Upper lobe of right lung (tissue), 1 donor: ENCODE measurements around the gene TADA1. TPM values are rescaled to one million over a fixed set of nuclear protein-coding genes. Genes with fewer than 3 reads are reported as not detected.

Experiments
- ATAC-seq: fragments of 200-7000 bp; cut with Tn5 transposase; one replicate; pipeline ENCODE4 v1.9.1; 2020; ENCODE audit warnings: mild to moderate bottlenecking, moderate library complexity
- DNase-seq: peaks from one replicate; pipeline ENCODE4 v3.0.0-alpha.2; 2020
- H3K27ac ChIP-seq: fragments of 200-600 bp; one replicate; pipeline ENCODE4 v1.8.0; 2022
- H3K27me3 ChIP-seq: fragments of 200-600 bp; one replicate; pipeline ENCODE4 v1.8.0; 2022; ENCODE audit warnings: mild to moderate bottlenecking
- H3K36me3 ChIP-seq: fragments of 200-600 bp; one replicate; pipeline ENCODE4 v1.8.0; 2022
- H3K4me1 ChIP-seq: fragments of 200-600 bp; one replicate; pipeline ENCODE4 v1.8.0; 2022
- H3K4me3 ChIP-seq: fragments of 200-600 bp; one replicate; pipeline ENCODE4 v1.8.0; 2022; ENCODE audit warnings: mild to moderate bottlenecking
- H3K9me3 ChIP-seq: fragments of 200-600 bp; one replicate; pipeline ENCODE4 v1.8.0; 2022
- CTCF ChIP-seq: fragments of 200-600 bp; IDR thresholded peaks from one replicate; pipeline ENCODE4 v1.8.0; 2022; ENCODE audit warnings: antibody characterized with exemption
- intact Hi-C: fragments of 100-400 bp; cut with DNase I; formaldehyde crosslinking; loops from one replicate; pipeline ENCODE4 v1.11.0; 2022
- total RNA-seq: library from RNA; stranded (reverse); fragmentation: NEBNext Ultra II Directional; extraction: Animal tissue kit (Norgen Biotek cat#: 25700); gene quantifications from one replicate; pipeline ENCODE4 v1.2.1, GENCODE V29; 2021
- donor health status: DM: no; HTN: yes; CAD: no; lungs with severe emphysema.

Gene TADA1
- total RNA-seq, 1 donor from 2014 or later: 9.5 TPM

DNA sequence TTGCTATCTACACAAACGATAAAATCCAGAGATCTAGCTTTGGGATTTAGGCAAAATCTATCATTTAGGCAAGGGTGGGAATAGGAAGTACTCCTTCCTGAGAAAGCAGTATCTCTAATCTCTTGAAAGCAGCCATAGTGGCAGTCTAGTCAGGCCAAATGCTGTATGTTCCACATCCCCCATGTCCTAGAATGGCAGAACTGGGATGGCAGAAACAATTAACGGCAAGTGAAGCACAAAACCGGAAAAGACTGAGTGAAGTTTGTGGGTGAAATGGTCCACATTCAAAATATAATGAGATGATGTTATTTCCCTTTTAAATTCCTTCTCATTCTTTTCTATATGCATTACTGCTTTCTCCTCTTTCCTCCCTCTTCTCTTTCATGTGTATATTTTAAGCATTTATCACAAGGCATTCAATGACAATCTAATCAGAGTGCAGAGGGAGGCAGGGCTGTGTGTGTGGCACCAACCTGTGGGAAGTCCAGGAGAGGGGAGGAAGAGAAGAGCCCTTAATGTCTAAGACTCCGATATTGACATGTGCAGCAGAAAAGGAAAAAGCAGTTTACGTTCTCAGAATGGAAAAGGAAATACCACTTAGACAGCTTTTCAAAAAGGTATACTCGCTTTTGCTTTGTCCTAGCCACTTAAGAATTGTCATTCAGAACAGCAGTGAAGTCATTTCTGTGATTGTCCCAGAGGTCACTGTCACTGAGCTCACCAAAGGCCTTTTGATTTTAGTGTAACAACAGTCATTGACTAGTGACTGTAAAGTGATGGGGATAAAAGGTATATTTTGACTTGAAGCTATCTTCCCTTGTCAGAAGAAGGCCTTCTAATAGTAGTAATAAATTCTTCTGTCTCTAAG is 42.3 kb upstream of the TADA1 start:
- DNase-seq: no peak
- Histone ChIP-seq H3K4me1 (no peaks in the 10 kb centered on the region), H3K27me3 (peaks cover 27% of the 10 kb centered on the region), H3K27ac (no peak overlapping the region), H3K9me3 (no peaks in the 10 kb centered on the region), H3K4me3 (no peak overlapping the region), H3K36me3 (no peaks in the 10 kb centered on the region)
- no peak for ATAC-seq
- TF ChIP-seq CTCF: no peak
- intact Hi-C loops: no loop called here

- peaks cover 12% of the 10 kb centered on the region for H3K27me3 ChIP-seq
- intact Hi-C loops: no loop called here
- no peak for TF ChIP-seq CTCF
- H3K27ac ChIP-seq: no peak overlapping the region
- H3K4me1 ChIP-seq: no peaks in the 10 kb centered on the region
- DNase-seq: no peak
- no peaks in the 10 kb centered on the region for H3K9me3 ChIP-seq
- no peak overlapping the region for H3K4me3 ChIP-seq
- no peaks in the 10 kb centered on the region for H3K36me3 ChIP-seq
- ATAC-seq: no peak
These were observed 39.9 kb upstream of the TADA1 start for GRCh38 chr1:166915941-166916340.

DNA sequence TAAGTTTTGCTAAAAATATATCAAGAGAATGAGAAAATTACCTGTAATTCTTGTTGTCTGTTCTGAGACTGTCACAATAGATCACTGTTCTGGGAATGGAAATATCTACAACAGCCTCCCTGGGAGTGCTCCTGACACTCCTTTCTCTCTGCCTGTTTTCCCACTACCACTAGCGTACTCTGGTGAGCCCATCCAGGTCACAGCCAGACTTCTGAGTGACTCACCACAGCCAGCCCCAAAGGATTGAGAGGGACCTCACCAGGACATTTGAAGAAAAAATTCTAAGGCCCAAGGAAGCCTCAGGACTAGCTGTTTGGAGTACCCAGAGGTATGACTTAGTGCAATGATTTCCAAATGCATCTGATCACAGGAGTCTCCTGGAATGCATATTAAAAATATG is 39.0 kb upstream of the TADA1 start:
- ATAC-seq (no peak), DNase-seq (no peak)
- intact Hi-C loops: no loop called here
- Histone ChIP-seq H3K4me3 (no peak overlapping the region), H3K27me3 (peaks cover 4% of the 10 kb centered on the region), H3K36me3 (no peaks in the 10 kb centered on the region), H3K27ac (no peak overlapping the region), H3K9me3 (no peaks in the 10 kb centered on the region), H3K4me1 (no peaks in the 10 kb centered on the region)
- no peak for TF ChIP-seq CTCF

DNA sequence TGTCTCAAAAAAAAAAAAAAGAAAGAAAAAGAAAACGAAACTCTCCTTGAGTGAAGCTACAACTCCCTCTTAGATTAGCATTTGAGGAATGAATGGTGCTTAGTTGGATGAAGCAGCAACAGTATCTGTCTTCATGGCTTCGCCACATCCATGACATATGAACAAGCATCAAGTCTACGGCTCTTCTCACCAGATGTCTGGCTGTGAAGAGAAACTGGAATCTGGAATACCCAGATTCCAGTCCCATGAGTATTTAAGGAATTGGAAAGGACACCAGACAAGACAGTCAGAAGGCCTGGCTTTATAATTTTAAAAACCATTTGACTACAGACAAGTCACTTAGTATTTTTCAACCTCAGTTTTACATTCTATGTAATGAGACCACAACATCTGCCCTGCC is 38.0 kb upstream of the TADA1 start:
- intact Hi-C loops: no loop called here
- H3K4me1 ChIP-seq: no peaks in the 10 kb centered on the region
- H3K4me3 ChIP-seq: no peak overlapping the region
- H3K9me3 ChIP-seq: no peaks in the 10 kb centered on the region
- no peak for TF ChIP-seq CTCF
- ATAC-seq (no peak), DNase-seq (no peak)
- H3K36me3 ChIP-seq: no peaks in the 10 kb centered on the region
- H3K27ac ChIP-seq: no peak overlapping the region
- no peaks in the 10 kb centered on the region for H3K27me3 ChIP-seq

DNA sequence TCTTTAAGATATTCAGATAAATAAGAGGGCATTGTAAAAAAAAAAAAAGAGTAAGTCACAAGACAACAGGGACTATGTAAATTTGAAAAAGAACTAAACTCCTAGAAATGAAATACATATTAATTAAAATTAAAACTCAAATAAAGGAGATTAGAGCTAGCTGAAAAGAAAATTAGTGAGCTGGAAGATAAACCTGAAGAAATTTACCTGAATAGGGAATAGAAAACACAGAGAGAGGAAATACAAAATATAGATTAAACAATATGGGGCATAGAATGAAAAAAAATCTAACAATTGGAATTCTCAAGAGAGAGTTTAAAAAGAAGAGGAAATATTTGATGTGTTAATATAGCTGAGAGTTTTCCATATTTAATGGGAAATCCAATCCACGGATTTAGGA is 35.6 kb upstream of the TADA1 start:
- no peak for TF ChIP-seq CTCF
- Histone ChIP-seq H3K27me3 (no peaks in the 10 kb centered on the region), H3K27ac (no peak overlapping the region), H3K4me3 (no peak overlapping the region), H3K9me3 (no peaks in the 10 kb centered on the region), H3K36me3 (no peaks in the 10 kb centered on the region), H3K4me1 (no peaks in the 10 kb centered on the region)
- no peak for ATAC-seq
- intact Hi-C loops: no loop called here
- no peak for DNase-seq
